DOHH2 (cell line): ENCODE data around the gene KLHL30.

Experiments
- H3F3A ChIP-seq: fragments of 200-600 bp; sonication (generic), shearing (Covaris generic); 2 replicates; pipeline ENCODE4 v1.6.0; 2016; ENCODE audit warnings: antibody characterized with exemption, mild to moderate bottlenecking; ENCODE audit not compliant: control insufficient read depth, insufficient read depth
- H3K27ac ChIP-seq: fragments of 200-600 bp; sonication (generic); 2 replicates; pipeline ENCODE4 v1.5.1; 2014; ENCODE audit warnings: low read depth, mild to moderate bottlenecking, low read length, moderate library complexity
- H3K27me3 ChIP-seq: fragments of 200-600 bp; sonication (generic); 2 replicates; pipeline ENCODE4 v1.6.1; 2014; ENCODE audit warnings: mild to moderate bottlenecking, low read length, mixed read lengths; ENCODE audit not compliant: control insufficient read depth
- H3K36me3 ChIP-seq: fragments of 200-600 bp; sonication (generic); 2 replicates; pipeline ENCODE4 v1.6.1; 2014; ENCODE audit warnings: mild to moderate bottlenecking, low read length, moderate library complexity, mixed read lengths; ENCODE audit not compliant: control insufficient read depth
- H3K4me1 ChIP-seq: fragments of 200-600 bp; sonication (generic); 2 replicates; pipeline ENCODE4 v1.6.1; 2014; ENCODE audit warnings: mild to moderate bottlenecking, low read length, mixed read lengths; ENCODE audit not compliant: control insufficient read depth
- H3K4me2 ChIP-seq: fragments of 200-600 bp; sonication (generic); 2 replicates; pipeline ENCODE4 v1.6.0; 2014; ENCODE audit warnings: mild to moderate bottlenecking, low read length, moderate library complexity
- H3K4me3 ChIP-seq: fragments of 200-600 bp; sonication (generic); 2 replicates; pipeline ENCODE4 v1.5.1; 2014; ENCODE audit warnings: mild to moderate bottlenecking, low read length, mixed read lengths
- H3K79me2 ChIP-seq: fragments of 200-600 bp; sonication (generic); 2 replicates; pipeline ENCODE4 v1.6.1; 2014; ENCODE audit warnings: mild to moderate bottlenecking, low read length, mixed read lengths; ENCODE audit not compliant: control insufficient read depth
- H3K9me2 ChIP-seq: fragments of 200-600 bp; sonication (generic); replicated peaks from 2 replicates; pipeline ENCODE4 v1.6.1; 2014; ENCODE audit warnings: mild to moderate bottlenecking, low read length, mixed read lengths; ENCODE audit not compliant: control insufficient read depth
- H3K9me3 ChIP-seq: fragments of 200-600 bp; sonication (generic); 2 replicates; pipeline ENCODE4 v1.6.1; 2014; ENCODE audit warnings: antibody characterized with exemption, low read length, mixed read lengths; ENCODE audit not compliant: control insufficient read depth, insufficient read depth
- H4K20me1 ChIP-seq: fragments of 200-600 bp; sonication (generic); 2 replicates; pipeline ENCODE4 v1.6.0; 2014; ENCODE audit warnings: low read depth, mild to moderate bottlenecking, antibody characterized with exemption, low read length, moderate library complexity; ENCODE audit not compliant: control insufficient read depth, insufficient read depth
- EZH2phosphoT487 ChIP-seq: fragments of 200-600 bp; sonication (generic); IDR thresholded peaks from 2 replicates; pipeline ENCODE4 v1.6.1; 2017; ENCODE audit warnings: borderline replicate concordance, mild to moderate bottlenecking, antibody characterized with exemption, low read length, moderate library complexity, mixed read lengths
- TF ChIP-seq, protein P1 (sequence below): fragments of 200-600 bp; sonication (generic); IDR thresholded peaks from one replicate; pipeline ENCODE4 v1.5.1; 2014; ENCODE audit warnings: antibody characterized with exemption, mild to moderate bottlenecking, low read depth, low read length; ENCODE audit not compliant: poor library complexity, severe bottlenecking

The KLHL30 gene

DNA sequence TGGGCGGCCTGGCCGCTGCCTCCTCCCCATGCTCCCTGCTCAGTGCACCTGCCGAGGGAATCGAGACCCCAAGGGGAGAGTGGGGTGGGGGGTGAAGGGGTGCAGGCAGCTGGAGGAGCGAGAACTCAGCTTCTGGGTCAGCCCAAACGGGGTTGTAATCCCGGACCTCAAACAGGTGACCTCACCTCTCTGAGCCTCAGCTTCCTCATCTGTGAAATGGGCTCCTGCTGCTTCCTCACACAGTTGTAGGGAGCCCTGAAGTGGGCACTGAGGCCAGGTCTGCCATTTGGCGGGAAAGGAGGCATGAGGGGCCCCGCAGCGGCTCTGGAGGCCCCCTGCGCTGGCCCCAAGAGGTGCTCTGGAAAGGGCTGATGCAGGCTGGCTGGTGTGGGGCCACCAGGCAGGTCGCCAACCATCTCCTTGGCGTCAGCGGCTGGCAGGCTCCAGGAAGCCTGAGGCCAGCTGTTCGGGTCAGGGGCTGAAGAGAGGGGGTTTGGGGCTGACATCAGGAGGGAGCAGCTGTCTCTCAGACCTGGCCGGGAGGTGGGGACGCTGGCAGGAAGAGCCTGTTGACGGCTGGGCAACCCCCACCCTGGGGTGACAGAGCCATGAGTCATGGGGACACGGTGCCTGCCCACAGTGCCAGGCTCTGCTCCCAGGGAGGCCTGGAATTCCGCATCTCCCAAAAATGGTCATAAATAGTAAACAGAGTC lies 4.9 kb downstream of the KLHL30 start:
- no peaks in the 10 kb centered on the region for H3F3A ChIP-seq
- H3K9me2 ChIP-seq, result no peaks in the 10 kb centered on the region
- no peaks in the 10 kb centered on the region for H4K20me1 ChIP-seq
- no peaks in the 10 kb centered on the region for H3K79me2 ChIP-seq
- TF ChIP-seq, protein P1, sequence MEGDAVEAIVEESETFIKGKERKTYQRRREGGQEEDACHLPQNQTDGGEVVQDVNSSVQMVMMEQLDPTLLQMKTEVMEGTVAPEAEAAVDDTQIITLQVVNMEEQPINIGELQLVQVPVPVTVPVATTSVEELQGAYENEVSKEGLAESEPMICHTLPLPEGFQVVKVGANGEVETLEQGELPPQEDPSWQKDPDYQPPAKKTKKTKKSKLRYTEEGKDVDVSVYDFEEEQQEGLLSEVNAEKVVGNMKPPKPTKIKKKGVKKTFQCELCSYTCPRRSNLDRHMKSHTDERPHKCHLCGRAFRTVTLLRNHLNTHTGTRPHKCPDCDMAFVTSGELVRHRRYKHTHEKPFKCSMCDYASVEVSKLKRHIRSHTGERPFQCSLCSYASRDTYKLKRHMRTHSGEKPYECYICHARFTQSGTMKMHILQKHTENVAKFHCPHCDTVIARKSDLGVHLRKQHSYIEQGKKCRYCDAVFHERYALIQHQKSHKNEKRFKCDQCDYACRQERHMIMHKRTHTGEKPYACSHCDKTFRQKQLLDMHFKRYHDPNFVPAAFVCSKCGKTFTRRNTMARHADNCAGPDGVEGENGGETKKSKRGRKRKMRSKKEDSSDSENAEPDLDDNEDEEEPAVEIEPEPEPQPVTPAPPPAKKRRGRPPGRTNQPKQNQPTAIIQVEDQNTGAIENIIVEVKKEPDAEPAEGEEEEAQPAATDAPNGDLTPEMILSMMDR, result no peak
- TF ChIP-seq EZH2phosphoT487, result no peak
- no peaks in the 10 kb centered on the region for H3K36me3 ChIP-seq
- no peak overlapping the region for H3K27ac ChIP-seq
- H3K27me3 ChIP-seq, result no peaks in the 10 kb centered on the region
- H3K4me2 ChIP-seq, result no peak overlapping the region
- H3K4me3 ChIP-seq, result no peak overlapping the region
- H3K4me1 ChIP-seq, result peaks cover 20% of the 10 kb centered on the region
- no peaks in the 10 kb centered on the region for H3K9me3 ChIP-seq

DNA sequence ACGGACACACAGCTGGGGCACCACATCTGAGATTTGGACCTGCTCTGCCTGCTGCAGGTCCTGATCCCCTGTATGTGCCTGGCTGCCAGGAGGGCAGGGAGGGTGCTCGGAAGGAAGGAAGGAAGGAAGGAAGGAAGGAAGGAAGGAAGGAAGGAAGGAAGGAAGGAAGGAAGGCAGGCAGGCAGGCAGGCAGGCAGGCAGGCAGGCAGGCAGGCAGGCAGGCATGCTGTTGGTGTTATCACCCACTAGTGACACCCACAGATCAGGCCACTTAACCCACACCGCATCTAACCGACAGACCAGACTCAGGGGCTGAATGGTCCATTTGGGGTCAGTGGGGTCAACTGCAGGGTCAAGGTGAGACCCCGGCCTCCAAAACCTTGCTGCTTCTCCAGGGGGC lies 5.8 kb downstream of the KLHL30 start:
- H3K9me2 ChIP-seq, result no peaks in the 10 kb centered on the region
- H3K79me2 ChIP-seq, result no peaks in the 10 kb centered on the region
- H3K27me3 ChIP-seq, result no peaks in the 10 kb centered on the region
- no peak overlapping the region for H3K27ac ChIP-seq
- H3K4me3 ChIP-seq, result no peak overlapping the region
- H3K4me1 ChIP-seq, result peaks cover 11% of the 10 kb centered on the region
- no peaks in the 10 kb centered on the region for H3K9me3 ChIP-seq
- no peaks in the 10 kb centered on the region for H3F3A ChIP-seq
- H4K20me1 ChIP-seq, result no peaks in the 10 kb centered on the region
- H3K4me2 ChIP-seq, result no peak overlapping the region
- H3K36me3 ChIP-seq, result no peaks in the 10 kb centered on the region
- TF ChIP-seq, protein P1, result no peak
- no peak for TF ChIP-seq EZH2phosphoT487

DNA sequence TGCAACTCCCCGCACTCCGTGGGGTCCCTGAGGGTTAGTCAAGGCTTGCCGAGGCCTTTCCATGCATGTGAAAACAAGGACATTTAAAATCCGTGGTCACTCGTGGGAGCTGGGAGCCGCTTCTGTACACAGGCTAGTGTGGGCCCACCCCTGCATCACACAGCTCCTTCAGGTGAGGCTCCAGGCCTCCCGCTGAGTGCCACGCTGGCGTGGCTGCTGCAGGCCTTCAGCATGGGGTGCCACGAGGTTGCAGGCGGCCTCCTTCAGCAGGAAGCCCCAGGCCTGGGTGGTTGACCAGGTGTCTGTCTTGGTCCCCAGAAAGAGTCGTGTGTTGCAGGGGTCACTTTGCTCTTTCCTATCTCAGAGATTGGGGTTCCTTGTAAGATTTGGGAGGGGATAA lies 6.6 kb downstream of the KLHL30 start:
- no peaks in the 10 kb centered on the region for H3K9me3 ChIP-seq
- H3K9me2 ChIP-seq, result no peaks in the 10 kb centered on the region
- H3F3A ChIP-seq, result no peaks in the 10 kb centered on the region
- TF ChIP-seq, protein P1, result no peak
- TF ChIP-seq EZH2phosphoT487, result no peak
- H3K27me3 ChIP-seq, result no peaks in the 10 kb centered on the region
- H3K79me2 ChIP-seq, result no peaks in the 10 kb centered on the region
- H3K4me1 ChIP-seq, result peaks cover 6% of the 10 kb centered on the region
- H3K4me3 ChIP-seq, result no peak overlapping the region
- H3K36me3 ChIP-seq, result no peaks in the 10 kb centered on the region
- H3K4me2 ChIP-seq, result no peak overlapping the region
- H4K20me1 ChIP-seq, result no peaks in the 10 kb centered on the region
- H3K27ac ChIP-seq, result no peak overlapping the region
